ENCODE measurements around the gene LENG9. TPM values are rescaled to one million over a fixed set of nuclear protein-coding genes. Genes with fewer than 3 reads are reported as not detected.
"Not testable (repeated sequence)": the region's sequence is repeated elsewhere in the genome, so short reads cannot be mapped to it uniquely, and the experiment has no call there.

The LENG9 gene
- total RNA-seq, 4 donors from 2014 or later = 2.6 to 9.1 (median 4.5) TPM

GRCh38 chr19:54448774-54449700 lies 14.5 kb downstream of the LENG9 start, which contains the start of gene LENG8:
Gene LENG8 (plus strand): TSS chr19:54449199. CDS start chr19:54451345, 2,146 bp downstream.
- TF ChIP-seq EP300 (IDR thresholded peaks at IDR 0.05) (no peak), CTCF (IDR thresholded peaks at IDR 0.05) (peak in 2 of 4 experiments; percentile 7 to 20), POLR2A (IDR thresholded peaks at IDR 0.05) (peak; percentile 95), POLR2AphosphoS5 (IDR thresholded peaks at IDR 0.05) (peak; percentile 98)
- H3K4me1 ChIP-seq = peaks cover 3 to 67% (median 30%) of the 10 kb centered on the region in 3 donors
- H3K9me3 ChIP-seq = no peaks in the 10 kb centered on the region
- WGBS, 2 donors (ENCODE audit: low coverage in 1 of 2) = 0% methylated on average over 12 of the region's 96 CpGs
- peaks cover 0 to 56% of the 10 kb centered on the region in 2 donors for H3K36me3 ChIP-seq
- no peaks in the 10 kb centered on the region for H3K27me3 ChIP-seq
- H3K4me3 ChIP-seq = peak within 1 kb of the TSS; percentile 73 to 83
- peak within 1 kb of the TSS; percentile 90 to 97 (median 96) for H3K27ac ChIP-seq
- peak; percentile 98 for ATAC-seq

- peaks cover 0 to 55% of the 10 kb centered on the region in 2 donors for H3K36me3 ChIP-seq
- peaks cover 3 to 60% (median 30%) of the 10 kb centered on the region in 3 donors for H3K4me1 ChIP-seq
- TF ChIP-seq POLR2A (IDR thresholded peaks at IDR 0.05) = no peak
- peak; percentile 38 for TF ChIP-seq POLR2AphosphoS5 (IDR thresholded peaks at IDR 0.05)
- TF ChIP-seq EP300 (IDR thresholded peaks at IDR 0.05) = no peak
- no peak for TF ChIP-seq CTCF (IDR thresholded peaks at IDR 0.05)
- peak overlapping the region; percentile 73 to 83 for H3K4me3 ChIP-seq
- no peaks in the 10 kb centered on the region for H3K9me3 ChIP-seq
- no peaks in the 10 kb centered on the region for H3K27me3 ChIP-seq
- 0 to 1% methylated on average over 15 to 16 of the region's 34 CpGs for WGBS, 2 donors (ENCODE audit: low coverage in 1 of 2)
- peak; percentile 22 for ATAC-seq
- H3K27ac ChIP-seq = peak overlapping the region; percentile 81 to 97 (median 96)
These were observed 15.4 kb downstream of the LENG9 start for GRCh38 chr19:54448040-54448773.

DNA sequence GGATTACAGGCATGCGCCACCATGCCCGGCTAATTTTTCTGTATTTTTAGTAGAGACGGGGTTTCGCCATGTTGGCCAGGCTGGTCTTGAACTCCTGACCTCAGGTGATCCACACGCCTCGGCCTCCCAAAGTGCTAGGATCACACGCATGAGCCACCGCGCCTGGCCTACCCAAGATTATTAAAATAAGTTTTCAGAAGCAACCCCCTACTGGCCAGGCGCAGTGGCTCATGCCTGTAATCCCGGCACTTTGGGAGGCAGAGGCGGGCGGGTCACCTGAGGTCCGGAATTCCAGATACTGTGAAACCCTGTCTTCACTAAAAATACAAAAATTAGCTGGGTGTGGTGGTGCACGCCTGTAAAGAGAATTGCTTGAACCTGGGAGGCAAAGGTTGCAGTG lies 17.2 kb downstream of the LENG9 start:
- not testable (repeated sequence) for H3K27me3 ChIP-seq, ATAC-seq, H3K4me3 ChIP-seq, H3K27ac ChIP-seq, H3K9me3 ChIP-seq
- peaks cover 0 to 48% of the 10 kb centered on the region in 2 donors for H3K36me3 ChIP-seq
- peaks cover 3 to 41% (median 22%) of the 10 kb centered on the region in 3 donors for H3K4me1 ChIP-seq
- 57% methylated on average over 1 of the region's 15 CpGs; no CpG with 5 or more reads in 1 of the 2 donors for whole genome bisulfite sequencing, 2 donors (ENCODE audit: low coverage in 1 of 2)

DNA sequence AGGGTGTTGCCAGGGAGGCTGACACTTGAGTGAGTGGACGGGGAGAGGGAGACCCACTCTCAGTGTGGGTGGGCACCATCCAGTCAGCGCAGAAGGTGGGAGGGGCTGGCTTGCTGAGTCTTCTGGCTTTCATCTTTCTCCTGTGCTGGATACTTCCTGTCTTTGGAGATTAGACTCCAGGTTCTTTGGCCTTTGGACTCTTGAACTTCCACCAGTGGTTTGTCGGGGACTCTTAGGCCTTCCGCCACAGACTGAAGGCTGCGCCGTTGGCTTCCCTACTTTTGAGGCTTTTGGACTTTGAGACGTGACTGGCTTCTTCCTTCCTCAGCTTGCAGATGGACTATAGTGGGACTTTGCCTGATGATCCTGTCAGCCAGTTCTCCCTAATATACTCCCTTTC lies 18.8 kb downstream of the LENG9 start:
- H3K36me3 ChIP-seq = peaks cover 0 to 46% of the 10 kb centered on the region in 2 donors
- TF ChIP-seq CTCF (IDR thresholded peaks at IDR 0.05) = no peak
- 89 to 92% methylated on average over 5 to 7 of the region's 7 CpGs for WGBS, 2 donors (ENCODE audit: low coverage in 1 of 2)

GRCh38 chr19:54440641-54441040 lies 22.9 kb downstream of the LENG9 start:
- Histone ChIP-seq H3K36me3 (peaks cover 0 to 40% of the 10 kb centered on the region in 2 donors), H3K9me3 (no peaks in the 10 kb centered on the region), H3K27me3 (no peaks in the 10 kb centered on the region), H3K27ac (no peak overlapping the region), H3K4me1 (peaks cover 0 to 24% (median 6%) of the 10 kb centered on the region in 3 donors), H3K4me3 (no peak overlapping the region)
- ATAC-seq = no peak
- 85 to 86% methylated on average over 4 to 5 of the region's 5 CpGs for WGBS, 2 donors (ENCODE audit: low coverage in 1 of 2)
- TF ChIP-seq POLR2A (IDR thresholded peaks at IDR 0.05) (no peak), CTCF (IDR thresholded peaks at IDR 0.05) (no peak), EP300 (IDR thresholded peaks at IDR 0.05) (no peak), POLR2AphosphoS5 (IDR thresholded peaks at IDR 0.05) (no peak)

More for the DNA sequence above, 18.8 kb downstream of the LENG9 start:
- Histone ChIP-seq H3K27ac (no peak overlapping the region), H3K9me3 (no peaks in the 10 kb centered on the region), H3K4me3 (no peak overlapping the region), H3K27me3 (no peaks in the 10 kb centered on the region), H3K4me1 (peaks cover 0 to 25% (median 8%) of the 10 kb centered on the region in 3 donors)
- no peak for ATAC-seq

Data from gastroesophageal sphincter (tissue), 4 donors.